Spleen (tissue), 7 donors: ENCODE measurements around the gene PRKCB.

Source experiments
- POLR2AphosphoS5 ChIP-seq, 3 donors: sonication (generic); formaldehyde crosslinking; IDR thresholded peaks; one replicate each; pipeline ENCODE4 v1.5.1; 2017; ENCODE audit warnings: antibody characterized with exemption in 3 of 3
- TF ChIP-seq, protein P1 (sequence below), 11 experiments: fragments of 200-600 bp in 7 of 11; fragments of 450-650 bp in 4 of 11; sonication (generic) in 4 of 11; IDR thresholded peaks in 8 of 11; conservative IDR thresholded peaks in 3 of 11; 1 replicate in 7 of 11; 2 replicates in 4 of 11; pipeline versions ENCODE4 v1.4.0 to v1.8.0; 2016 to 2021; ENCODE audit warnings: antibody characterized with exemption in 11 of 11, inconsistent platforms in 4 of 11, mild to moderate bottlenecking in 1 of 11
- donor health status: DM: no; HTN: no; CAD: no; lungs with moderate emphysema.
- donor health status: DM: no; HTN: no; CAD: no.
- donor health status: DM: no; HTN: no; CAD: no.

DNA sequence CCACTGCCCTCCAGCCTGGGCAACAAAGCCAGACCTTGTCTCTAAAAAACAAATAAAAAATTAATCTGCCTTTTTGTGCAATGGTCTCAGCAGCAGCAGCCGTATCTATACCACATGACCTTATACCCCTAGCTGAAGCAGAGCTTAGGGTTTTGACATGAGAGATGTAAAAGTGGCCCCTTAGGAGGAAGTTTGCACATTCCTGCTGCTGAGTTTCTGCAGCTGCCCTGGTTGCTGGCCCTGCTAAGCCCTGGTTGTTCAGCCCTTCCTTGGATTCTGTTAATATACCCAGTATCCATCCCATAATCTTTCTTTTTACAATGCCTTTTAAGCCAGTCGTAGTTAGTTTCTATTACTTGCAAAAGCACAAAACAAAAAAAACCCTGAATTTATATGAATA, 33.0 kb upstream of the PRKCB start:
- TF ChIP-seq, protein P1, sequence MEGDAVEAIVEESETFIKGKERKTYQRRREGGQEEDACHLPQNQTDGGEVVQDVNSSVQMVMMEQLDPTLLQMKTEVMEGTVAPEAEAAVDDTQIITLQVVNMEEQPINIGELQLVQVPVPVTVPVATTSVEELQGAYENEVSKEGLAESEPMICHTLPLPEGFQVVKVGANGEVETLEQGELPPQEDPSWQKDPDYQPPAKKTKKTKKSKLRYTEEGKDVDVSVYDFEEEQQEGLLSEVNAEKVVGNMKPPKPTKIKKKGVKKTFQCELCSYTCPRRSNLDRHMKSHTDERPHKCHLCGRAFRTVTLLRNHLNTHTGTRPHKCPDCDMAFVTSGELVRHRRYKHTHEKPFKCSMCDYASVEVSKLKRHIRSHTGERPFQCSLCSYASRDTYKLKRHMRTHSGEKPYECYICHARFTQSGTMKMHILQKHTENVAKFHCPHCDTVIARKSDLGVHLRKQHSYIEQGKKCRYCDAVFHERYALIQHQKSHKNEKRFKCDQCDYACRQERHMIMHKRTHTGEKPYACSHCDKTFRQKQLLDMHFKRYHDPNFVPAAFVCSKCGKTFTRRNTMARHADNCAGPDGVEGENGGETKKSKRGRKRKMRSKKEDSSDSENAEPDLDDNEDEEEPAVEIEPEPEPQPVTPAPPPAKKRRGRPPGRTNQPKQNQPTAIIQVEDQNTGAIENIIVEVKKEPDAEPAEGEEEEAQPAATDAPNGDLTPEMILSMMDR (IDR thresholded peaks at IDR 0.05 in 8 of 11, conservative IDR thresholded peaks at IDR 0.05 in 3 of 11) = no peak
- no peak for TF ChIP-seq POLR2AphosphoS5 (IDR thresholded peaks at IDR 0.05)
